Measurements from ENCODE around the gene OGDH.

DNA sequence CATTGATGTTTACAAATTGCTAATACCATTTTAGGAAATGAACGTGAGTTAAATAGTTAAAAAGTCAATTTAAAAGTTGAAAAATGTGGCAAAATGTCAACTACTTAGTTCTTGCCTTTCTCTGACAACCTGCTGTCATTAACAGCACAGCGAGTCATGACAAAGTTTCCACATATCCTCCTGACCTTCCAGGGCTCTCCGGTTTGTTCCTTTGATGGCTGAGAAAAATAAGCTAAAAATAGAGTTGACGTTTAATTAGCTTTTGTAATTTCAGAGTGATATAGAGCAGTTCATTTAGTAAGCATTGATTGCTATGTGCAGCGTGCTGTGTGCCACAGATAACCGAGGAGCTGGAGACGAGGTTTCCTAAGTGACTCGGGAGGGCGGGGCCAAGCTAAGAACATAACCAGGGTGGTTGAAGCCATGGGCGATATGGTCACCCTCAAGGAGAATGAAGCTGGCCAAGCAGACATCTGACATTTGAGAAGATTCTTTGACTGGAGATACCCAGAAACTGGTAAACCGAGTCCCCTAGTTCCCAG, 47.9 kb downstream of the OGDH start:
- TF ChIP-seq, protein P1, sequence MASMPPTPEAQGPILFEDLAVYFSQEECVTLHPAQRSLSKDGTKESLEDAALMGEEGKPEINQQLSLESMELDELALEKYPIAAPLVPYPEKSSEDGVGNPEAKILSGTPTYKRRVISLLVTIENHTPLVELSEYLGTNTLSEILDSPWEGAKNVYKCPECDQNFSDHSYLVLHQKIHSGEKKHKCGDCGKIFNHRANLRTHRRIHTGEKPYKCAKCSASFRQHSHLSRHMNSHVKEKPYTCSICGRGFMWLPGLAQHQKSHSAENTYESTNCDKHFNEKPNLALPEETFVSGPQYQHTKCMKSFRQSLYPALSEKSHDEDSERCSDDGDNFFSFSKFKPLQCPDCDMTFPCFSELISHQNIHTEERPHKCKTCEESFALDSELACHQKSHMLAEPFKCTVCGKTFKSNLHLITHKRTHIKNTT (CRISPR knock-in tag; IDR thresholded peaks at IDR 0.05): no peak
- TF ChIP-seq, protein P2, sequence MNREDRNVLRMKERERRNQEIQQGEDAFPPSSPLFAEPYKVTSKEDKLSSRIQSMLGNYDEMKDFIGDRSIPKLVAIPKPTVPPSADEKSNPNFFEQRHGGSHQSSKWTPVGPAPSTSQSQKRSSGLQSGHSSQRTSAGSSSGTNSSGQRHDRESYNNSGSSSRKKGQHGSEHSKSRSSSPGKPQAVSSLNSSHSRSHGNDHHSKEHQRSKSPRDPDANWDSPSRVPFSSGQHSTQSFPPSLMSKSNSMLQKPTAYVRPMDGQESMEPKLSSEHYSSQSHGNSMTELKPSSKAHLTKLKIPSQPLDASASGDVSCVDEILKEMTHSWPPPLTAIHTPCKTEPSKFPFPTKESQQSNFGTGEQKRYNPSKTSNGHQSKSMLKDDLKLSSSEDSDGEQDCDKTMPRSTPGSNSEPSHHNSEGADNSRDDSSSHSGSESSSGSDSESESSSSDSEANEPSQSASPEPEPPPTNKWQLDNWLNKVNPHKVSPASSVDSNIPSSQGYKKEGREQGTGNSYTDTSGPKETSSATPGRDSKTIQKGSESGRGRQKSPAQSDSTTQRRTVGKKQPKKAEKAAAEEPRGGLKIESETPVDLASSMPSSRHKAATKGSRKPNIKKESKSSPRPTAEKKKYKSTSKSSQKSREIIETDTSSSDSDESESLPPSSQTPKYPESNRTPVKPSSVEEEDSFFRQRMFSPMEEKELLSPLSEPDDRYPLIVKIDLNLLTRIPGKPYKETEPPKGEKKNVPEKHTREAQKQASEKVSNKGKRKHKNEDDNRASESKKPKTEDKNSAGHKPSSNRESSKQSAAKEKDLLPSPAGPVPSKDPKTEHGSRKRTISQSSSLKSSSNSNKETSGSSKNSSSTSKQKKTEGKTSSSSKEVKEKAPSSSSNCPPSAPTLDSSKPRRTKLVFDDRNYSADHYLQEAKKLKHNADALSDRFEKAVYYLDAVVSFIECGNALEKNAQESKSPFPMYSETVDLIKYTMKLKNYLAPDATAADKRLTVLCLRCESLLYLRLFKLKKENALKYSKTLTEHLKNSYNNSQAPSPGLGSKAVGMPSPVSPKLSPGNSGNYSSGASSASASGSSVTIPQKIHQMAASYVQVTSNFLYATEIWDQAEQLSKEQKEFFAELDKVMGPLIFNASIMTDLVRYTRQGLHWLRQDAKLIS (CRISPR knock-in tag; IDR thresholded peaks at IDR 0.05): no peak
- TF ChIP-seq NR2F1 (CRISPR knock-in tag; IDR thresholded peaks at IDR 0.05) (no peak), MEF2D (CRISPR knock-in tag; IDR thresholded peaks at IDR 0.05) (no peak)
